Measurements from ENCODE around the gene PMM1.

DNA sequence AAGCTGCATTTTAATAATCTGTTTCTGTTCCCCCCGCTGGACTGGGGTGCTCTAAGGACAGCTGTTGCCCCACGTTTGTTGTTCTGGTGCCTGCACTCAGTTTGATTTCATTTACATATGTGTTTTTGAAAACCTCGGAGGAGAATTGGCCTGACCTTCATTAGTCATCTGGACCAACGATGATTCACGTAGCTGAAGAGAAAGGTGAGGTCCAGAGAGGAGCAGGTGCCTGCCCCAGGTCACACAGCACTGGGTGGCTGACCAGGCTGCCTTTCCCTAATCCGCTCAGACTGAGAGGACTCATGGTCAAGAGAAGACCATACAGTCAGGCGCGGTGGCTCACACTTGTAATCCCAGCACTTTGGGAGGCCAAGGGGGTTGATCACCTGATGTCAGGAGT lies 25.1 kb downstream of the PMM1 start:
- TF ChIP-seq, protein P1, sequence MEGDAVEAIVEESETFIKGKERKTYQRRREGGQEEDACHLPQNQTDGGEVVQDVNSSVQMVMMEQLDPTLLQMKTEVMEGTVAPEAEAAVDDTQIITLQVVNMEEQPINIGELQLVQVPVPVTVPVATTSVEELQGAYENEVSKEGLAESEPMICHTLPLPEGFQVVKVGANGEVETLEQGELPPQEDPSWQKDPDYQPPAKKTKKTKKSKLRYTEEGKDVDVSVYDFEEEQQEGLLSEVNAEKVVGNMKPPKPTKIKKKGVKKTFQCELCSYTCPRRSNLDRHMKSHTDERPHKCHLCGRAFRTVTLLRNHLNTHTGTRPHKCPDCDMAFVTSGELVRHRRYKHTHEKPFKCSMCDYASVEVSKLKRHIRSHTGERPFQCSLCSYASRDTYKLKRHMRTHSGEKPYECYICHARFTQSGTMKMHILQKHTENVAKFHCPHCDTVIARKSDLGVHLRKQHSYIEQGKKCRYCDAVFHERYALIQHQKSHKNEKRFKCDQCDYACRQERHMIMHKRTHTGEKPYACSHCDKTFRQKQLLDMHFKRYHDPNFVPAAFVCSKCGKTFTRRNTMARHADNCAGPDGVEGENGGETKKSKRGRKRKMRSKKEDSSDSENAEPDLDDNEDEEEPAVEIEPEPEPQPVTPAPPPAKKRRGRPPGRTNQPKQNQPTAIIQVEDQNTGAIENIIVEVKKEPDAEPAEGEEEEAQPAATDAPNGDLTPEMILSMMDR (IDR thresholded peaks at IDR 0.05): no peak
- no peak for TF ChIP-seq POLR2A (IDR thresholded peaks at IDR 0.05)

All from thyroid gland (tissue), 4 donors.